Spleen (tissue), 11 donors: Measurements from ENCODE around the gene H1-8. TPM values are rescaled to one million over a fixed set of nuclear protein-coding genes. Genes with fewer than 3 reads are reported as not detected.

Source experiments
- DNase-seq: peaks from one replicate; pipeline ENCODE4 v3.0.0-alpha.2; 2020
- H3K27ac ChIP-seq, 8 donors: fragments of 200-600 bp; sonication (generic) in 7 of 8; 1 replicate in 4 of 8; 2 replicates in 4 of 8; pipeline versions ENCODE4 v1.5.0 to v1.8.0; 2016 to 2021; ENCODE audit warnings: inconsistent platforms in 4 of 8, mild to moderate bottlenecking in 4 of 8, moderate library complexity in 1 of 8
- H3K27me3 ChIP-seq, 7 donors: fragments of 200-600 bp; sonication (generic) in 6 of 7; replicated peaks in 1 of 7; 1 replicate in 4 of 7; 2 replicates in 3 of 7; pipeline versions ENCODE4 v1.5.0 to v1.8.0; 2016 to 2021; ENCODE audit warnings: inconsistent platforms in 3 of 7, mild to moderate bottlenecking in 1 of 7
- H3K36me3 ChIP-seq, 6 donors: fragments of 200-600 bp; sonication (generic) in 5 of 6; 1 replicate in 4 of 6; 2 replicates in 2 of 6; pipeline versions ENCODE4 v1.5.0 to v1.8.0; 2016 to 2021; ENCODE audit warnings: inconsistent platforms in 2 of 6
- H3K4me1 ChIP-seq, 6 donors: fragments of 200-600 bp; sonication (generic) in 5 of 6; 1 replicate in 3 of 6; 2 replicates in 3 of 6; pipeline versions ENCODE4 v1.5.0 to v1.8.0; 2016 to 2021; ENCODE audit warnings: inconsistent platforms in 3 of 6
- H3K4me3 ChIP-seq, 8 donors: fragments of 200-600 bp; sonication (generic) in 7 of 8; 1 replicate in 4 of 8; 2 replicates in 4 of 8; pipeline versions ENCODE4 v1.5.0 to v1.8.0; 2016 to 2021; ENCODE audit warnings: inconsistent platforms in 4 of 8, mild to moderate bottlenecking in 4 of 8, moderate library complexity in 2 of 8
- H3K9me3 ChIP-seq, 8 donors: fragments of 200-600 bp; sonication (generic) in 7 of 8; 1 replicate in 4 of 8; 2 replicates in 4 of 8; pipeline versions ENCODE4 v1.5.0 to v1.8.0; 2016 to 2021; ENCODE audit warnings: inconsistent platforms in 4 of 8
- CTCF ChIP-seq, 11 experiments: fragments of 200-600 bp in 7 of 11; fragments of 450-650 bp in 4 of 11; sonication (generic) in 4 of 11; IDR thresholded peaks in 8 of 11; conservative IDR thresholded peaks in 3 of 11; 1 replicate in 7 of 11; 2 replicates in 4 of 11; pipeline versions ENCODE4 v1.4.0 to v1.8.0; 2016 to 2021; ENCODE audit warnings: antibody characterized with exemption in 11 of 11, inconsistent platforms in 4 of 11, mild to moderate bottlenecking in 1 of 11
- POLR2A ChIP-seq, 3 donors: fragments of 450-650 bp; IDR thresholded peaks; one replicate each; pipeline ENCODE4 v1.5.1; 2017; ENCODE audit warnings: antibody characterized with exemption in 3 of 3, mild to moderate bottlenecking in 1 of 3
- POLR2AphosphoS5 ChIP-seq, 3 donors: sonication (generic); formaldehyde crosslinking; IDR thresholded peaks; one replicate each; pipeline ENCODE4 v1.5.1; 2017; ENCODE audit warnings: antibody characterized with exemption in 3 of 3
- WGBS, 5 donors: extraction: QIAGEN DNeasy Blood & Tissue Kit in 3 of 5; methylation state at CpG; one replicate each; pipeline versions ENCODE4 v1.1.5 to v1.1.7; 2013 to 2018; 5-methylcytosine and 5-hydroxymethylcytosine counted together
- intact Hi-C: fragments of 100-400 bp; cut with DNase I; formaldehyde crosslinking; loops from one replicate; pipeline ENCODE4 v1.15.0; 2023; ENCODE audit warnings: low total_unique reads
- polyA plus RNA-seq, 3 donors: library from polyadenylated mRNA; stranded (reverse); fragments of 200-250 nt; gene quantifications; one replicate each; pipeline ENCODE4 v1.2.1, GENCODE V29; 2013
- small RNA-seq, 4 donors: library from RNA; depleted of rRNA; stranded (forward); fragments of <200 nt; gene quantifications; one replicate each; pipeline ENCODE3, GENCODE V24; 2016
- total RNA-seq, 7 donors: library from RNA; depleted of rRNA in 3 of 7; stranded (reverse); fragments of >200 nt in 3 of 7; fragmentation: NEBNext Ultra II Directional in 4 of 7; extraction: Animal tissue kit (Norgen Biotek cat#: 25700) in 4 of 7; gene quantifications; one replicate each; pipeline versions ENCODE4 v1.1.0 to v1.2.1, GENCODE V29; 2016 to 2021
- donor health status: healthy with polysubstance abuse.
- donor health status: DM: no; HTN: no; CAD: no; lungs with moderate emphysema.
- donor health status: DM: no; HTN: no; CAD: no.
- donor health status: Bipolar disorder and iron deficiency.
- donor health status: healthy.
- donor health status: DM: no; HTN: no; CAD: no.
- donor health status: DM: yes; HTN: yes; CAD: no.

The H1-8 gene
- total and polyA plus RNA-seq, 10 donors = not detected

DNA sequence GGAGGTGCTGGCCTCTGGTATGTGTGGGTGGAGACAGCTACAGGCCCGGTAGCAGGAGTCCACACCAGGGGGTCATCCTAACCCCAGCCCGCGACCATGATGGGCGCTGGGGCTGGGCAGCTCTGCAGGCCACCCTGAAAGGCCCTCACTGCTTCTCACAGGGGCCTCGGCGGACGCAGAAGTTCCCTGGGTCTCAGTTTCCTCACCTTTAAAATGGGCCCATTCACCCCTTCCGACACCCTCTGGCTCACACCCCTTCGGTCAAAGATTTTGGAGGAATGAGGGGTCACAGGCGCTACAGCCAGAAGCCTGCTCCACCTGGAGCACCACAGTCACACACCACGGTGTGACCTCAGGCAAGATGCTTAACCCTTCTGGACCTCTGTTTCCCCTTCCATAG, 55.5 kb downstream of the H1-8 start:
- Histone ChIP-seq H3K27me3 (no peaks in the 10 kb centered on the region), H3K27ac (peak overlapping the region in 7 of 8 donors; percentile 76 to 91 (median 88)), H3K4me3 (no peak overlapping the region), H3K36me3 (no peaks in the 10 kb centered on the region), H3K9me3 (no peaks in the 10 kb centered on the region), H3K4me1 (peaks cover 75 to 100% (median 99%) of the 10 kb centered on the region in 6 donors)
- 76 to 94% (median 88%) methylated on average over 9 to 11 of the region's 11 CpGs for WGBS, 5 donors
- DNase-seq = no peak
- TF ChIP-seq POLR2AphosphoS5 (IDR thresholded peaks at IDR 0.05) (no peak), POLR2A (IDR thresholded peaks at IDR 0.05) (no peak), CTCF (IDR thresholded peaks at IDR 0.05 in 8 of 11, conservative IDR thresholded peaks at IDR 0.05 in 3 of 11) (no peak)
- intact Hi-C loops = no loop called here

- no peaks in the 10 kb centered on the region for H3K9me3 ChIP-seq
- TF ChIP-seq POLR2A (IDR thresholded peaks at IDR 0.05) (no peak), POLR2AphosphoS5 (IDR thresholded peaks at IDR 0.05) (no peak), CTCF (IDR thresholded peaks at IDR 0.05 in 8 of 11, conservative IDR thresholded peaks at IDR 0.05 in 3 of 11) (no peak)
- no peaks in the 10 kb centered on the region for H3K27me3 ChIP-seq
- DNase-seq = no peak
- peaks cover 69 to 100% (median 99%) of the 10 kb centered on the region in 6 donors for H3K4me1 ChIP-seq
- peak overlapping the region in 7 of 8 donors; percentile 63 to 91 (median 88) for H3K27ac ChIP-seq
- WGBS, 5 donors = 68 to 84% (median 72%) methylated on average over 19 of the region's 19 CpGs
- intact Hi-C loops = no loop called here
- no peaks in the 10 kb centered on the region for H3K36me3 ChIP-seq
- H3K4me3 ChIP-seq = peak overlapping the region in 1 of 8 donors; percentile 15
These were observed 56.1 kb downstream of the H1-8 start for GRCh38 chr3:129599073-129599472.

DNA sequence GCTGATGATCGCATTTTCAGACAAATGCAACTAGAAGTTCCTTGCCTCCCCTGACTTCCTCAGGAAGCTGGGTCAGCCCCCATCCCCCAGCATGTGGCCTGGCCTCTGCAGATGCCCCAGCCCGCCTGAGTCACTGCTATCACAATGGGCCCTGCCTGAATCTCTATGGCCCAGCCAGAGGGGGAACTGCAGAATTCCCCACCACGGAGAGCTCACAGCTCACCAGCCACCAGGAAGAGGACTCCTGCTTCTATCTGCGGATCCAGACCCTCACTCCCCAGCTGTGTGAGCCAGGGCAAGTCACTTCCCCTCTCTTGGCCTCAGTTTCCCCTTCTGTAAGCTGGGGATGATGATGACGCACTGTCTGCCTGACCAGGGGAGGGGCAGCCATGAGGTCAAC, 56.6 kb downstream of the H1-8 start:
- TF ChIP-seq POLR2AphosphoS5 (IDR thresholded peaks at IDR 0.05) (peak; percentile 55 to 67 (median 58)), POLR2A (IDR thresholded peaks at IDR 0.05) (no peak), CTCF (IDR thresholded peaks at IDR 0.05 in 8 of 11, conservative IDR thresholded peaks at IDR 0.05 in 3 of 11) (no peak)
- no peak for DNase-seq
- intact Hi-C loops = loop anchor here (5.0 kb wide), 1 partner anchor 107 kb away; no protein-coding TSS in a partner anchor
- peaks cover 0 to 3% (median 0%) of the 10 kb centered on the region in 7 donors for H3K27me3 ChIP-seq
- no peaks in the 10 kb centered on the region for H3K9me3 ChIP-seq
- H3K27ac ChIP-seq = peak overlapping the region in 7 of 8 donors; percentile 63 to 91 (median 88)
- WGBS, 5 donors = 28 to 51% (median 40%) methylated on average over 4 to 5 of the region's 5 CpGs
- H3K4me3 ChIP-seq = peak overlapping the region in 1 of 8 donors; percentile 15
- H3K4me1 ChIP-seq = peaks cover 63 to 100% (median 99%) of the 10 kb centered on the region in 6 donors
- no peaks in the 10 kb centered on the region for H3K36me3 ChIP-seq

DNA sequence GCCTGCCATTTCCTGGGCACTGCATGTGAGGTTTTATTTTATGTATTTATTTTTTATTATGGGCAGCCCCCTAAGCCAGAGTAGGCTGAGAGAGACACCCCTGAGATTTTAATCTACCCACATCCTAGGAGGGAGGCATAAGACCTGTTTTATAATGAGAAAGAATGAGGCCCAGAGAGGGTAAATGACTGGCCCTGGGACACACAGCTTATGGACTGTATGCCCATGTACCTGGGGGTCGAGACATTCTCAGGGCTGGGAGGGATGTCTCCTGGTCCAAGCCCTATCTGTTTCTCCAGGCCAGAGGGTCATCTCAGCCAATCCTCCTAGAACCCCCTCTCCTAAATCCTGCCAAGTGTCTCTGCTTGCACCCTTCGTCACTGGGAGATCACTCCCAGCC, 57.4 kb downstream of the H1-8 start:
- no peak for TF ChIP-seq CTCF (IDR thresholded peaks at IDR 0.05 in 8 of 11, conservative IDR thresholded peaks at IDR 0.05 in 3 of 11)
- TF ChIP-seq POLR2AphosphoS5 (IDR thresholded peaks at IDR 0.05) = no peak
- TF ChIP-seq POLR2A (IDR thresholded peaks at IDR 0.05) = no peak
- Histone ChIP-seq H3K27ac (peak overlapping the region in 7 of 8 donors; percentile 63 to 91 (median 88)), H3K4me1 (peaks cover 56 to 100% (median 99%) of the 10 kb centered on the region in 6 donors), H3K27me3 (peaks cover 0 to 11% (median under 1%) of the 10 kb centered on the region in 7 donors), H3K36me3 (no peaks in the 10 kb centered on the region), H3K4me3 (no peak overlapping the region), H3K9me3 (no peaks in the 10 kb centered on the region)
- intact Hi-C loops = loop anchor here (5.0 kb wide), 1 partner anchor 108 kb away; no protein-coding TSS in a partner anchor
- WGBS, 5 donors = 76 to 95% (median 87%) methylated on average over 2 of the region's 2 CpGs
- DNase-seq = no peak

Small RNA genes within 50 kb of the gene (small RNA-seq; reads per million reads assigned to genes)
- gene RN7SL752P = 0 reads per million in 4 donors

Other genes starting within 250 kb of the H1-8 start
- 1 to 10 TPM in 4 of 7 donors, under 1 TPM in 3; 0.52 to 2.1 (median 1.6) TPM for gene EFCAB12, start 114.5 kb upstream of the H1-8 start, total RNA-seq
- gene EFCAB12, start 114.5 kb upstream of the H1-8 start, polyA plus RNA-seq = 1 to 10 TPM in 1 of 3 donors, under 1 TPM in 2; 0.20 to 1.0 (median 0.99) TPM
- 10 to 100 TPM; 47.7 to 72.6 (median 58.4) TPM for gene MBD4, start 103.2 kb upstream of the H1-8 start, total RNA-seq
- 10 to 100 TPM; 40.0 to 52.2 (median 41.4) TPM for gene MBD4, start 103.2 kb upstream of the H1-8 start, polyA plus RNA-seq
- 10 to 100 TPM; 17.7 to 31.3 (median 25.2) TPM for gene IFT122, start 103.0 kb upstream of the H1-8 start, total RNA-seq
- gene IFT122, start 103.0 kb upstream of the H1-8 start, polyA plus RNA-seq = 1 to 10 TPM; 5.2 to 8.8 (median 8.5) TPM
- gene RHO, start 14.5 kb upstream of the H1-8 start, total RNA-seq = not detected
- gene RHO, start 14.5 kb upstream of the H1-8 start, polyA plus RNA-seq = not detected
- gene PLXND1, start 63.5 kb downstream of the H1-8 start, total RNA-seq = 100 to 1,000 TPM; 121 to 238 (median 170) TPM
- gene PLXND1, start 63.5 kb downstream of the H1-8 start, polyA plus RNA-seq = 10 to 100 TPM; 44.4 to 97.9 (median 79.2) TPM